H1 (cell line): ENCODE results near the gene ADGRB2. TPM values are rescaled to one million over a fixed set of nuclear protein-coding genes. Genes with fewer than 3 reads are reported as not detected.

Experiments used
- CTCF ChIA-PET: fragments of 300-600 bp; sonication (Branson Sonifier 250); formaldehyde crosslinking; loops from one replicate; lab custom pipeline; 2021; ENCODE audit not compliant: partially characterized antibody; lab: Charles Lee
- POLR2A ChIA-PET: fragments of 300-600 bp; sonication (Branson Sonifier 250); formaldehyde crosslinking; loops from one replicate; lab custom pipeline; 2021; ENCODE audit warnings: inconsistent platforms; ENCODE audit not compliant: partially characterized antibody; lab: Charles Lee
- DNase-seq, 2 experiments: peaks; one replicate each; pipeline versions ENCODE4 v3.0.0 to v3.0.0-alpha.2; 2010 to 2022; ENCODE audit warnings: low spot score in 2 of 2, low read depth in 1 of 2, mixed read lengths in 1 of 2
- FAIRE-seq: peaks from 2 replicates; lab custom pipeline; 2011; peaks lifted over from hg19 to GRCh38; lab: Jason Lieb, UNC
- H2AFZ ChIP-seq: 2 replicates; pipeline ENCODE4 v1.8.1; 2012; ENCODE audit warnings: low read length, inconsistent platforms
- H2AK5ac ChIP-seq: 2 replicates; pipeline ENCODE4 v1.6.1; 2013; ENCODE audit warnings: low read depth, low read length
- H2BK120ac ChIP-seq: replicated peaks from 2 replicates; pipeline ENCODE3; 2013; ENCODE audit warnings: low read depth, low read length, inconsistent platforms
- H2BK12ac ChIP-seq: 2 replicates; pipeline ENCODE4 v1.6.1; 2013; ENCODE audit warnings: low read depth, low read length
- H2BK15ac ChIP-seq: 2 replicates; pipeline ENCODE4 v1.6.1; 2013; ENCODE audit warnings: low read length
- H2BK20ac ChIP-seq: 2 replicates; pipeline ENCODE4 v1.6.1; 2013; ENCODE audit warnings: low read length
- H2BK5ac ChIP-seq: 2 replicates; pipeline ENCODE4 v1.6.1; 2013; ENCODE audit warnings: low read depth, low read length
- H3K14ac ChIP-seq: 2 replicates; pipeline ENCODE4 v1.6.1; 2013; ENCODE audit warnings: inconsistent platforms; ENCODE audit not compliant: insufficient read length
- H3K18ac ChIP-seq: 2 replicates; pipeline ENCODE4 v1.6.1; 2013; ENCODE audit warnings: low read length; ENCODE audit errors: extremely low read depth
- H3K23ac ChIP-seq: 2 replicates; pipeline ENCODE4 v1.6.1; 2013; ENCODE audit warnings: inconsistent platforms; ENCODE audit not compliant: insufficient read length
- H3K23me2 ChIP-seq: 2 replicates; pipeline ENCODE4 v1.6.1; 2013; ENCODE audit warnings: low read depth, low read length
- H3K27ac ChIP-seq: 2 replicates; pipeline ENCODE4 v1.6.1; 2011; ENCODE audit warnings: low read depth, low read length, inconsistent platforms
- H3K27me3 ChIP-seq, 4 experiments: replicated peaks in 1 of 4; 1 replicate in 1 of 4; 2 replicates in 3 of 4; pipeline versions ENCODE4 v1.6.1 to v1.8.1; 2011 to 2013; ENCODE audit warnings: low read length in 3 of 4, mild to moderate bottlenecking in 3 of 4, inconsistent platforms in 2 of 4, mixed read lengths in 2 of 4, moderate library complexity in 1 of 4; ENCODE audit not compliant: control insufficient read depth in 3 of 4, insufficient read depth in 3 of 4; ENCODE audit errors: extremely low read depth in 1 of 4
- H3K36me3 ChIP-seq, 4 experiments: 2 replicates each; pipeline versions ENCODE4 v1.6.1 to v1.8.1; 2011 to 2013; ENCODE audit warnings: mild to moderate bottlenecking in 4 of 4, low read length in 3 of 4, moderate library complexity in 2 of 4, control low read depth in 1 of 4, inconsistent platforms in 1 of 4; ENCODE audit not compliant: insufficient read depth in 4 of 4, control insufficient read depth in 2 of 4
- H3K4ac ChIP-seq: replicated peaks from 2 replicates; pipeline ENCODE3; 2013; ENCODE audit warnings: low read length, low read depth, mixed read lengths, inconsistent platforms; ENCODE audit not compliant: insufficient read length
- H3K4me1 ChIP-seq, 4 experiments: replicated peaks in 1 of 4; 1 replicate in 1 of 4; 2 replicates in 3 of 4; pipeline versions ENCODE4 v1.6.1 to v1.8.1; 2011 to 2013; ENCODE audit warnings: low read length in 3 of 4, inconsistent platforms in 2 of 4, mixed read lengths in 1 of 4; ENCODE audit not compliant: insufficient read depth in 4 of 4, control insufficient read depth in 3 of 4
- H3K4me2 ChIP-seq, 2 experiments: 2 replicates each; pipeline versions ENCODE4 v1.6.1 to v1.8.1; 2011 to 2013; ENCODE audit warnings: low read depth in 2 of 2, low read length in 2 of 2, control low read depth in 1 of 2, inconsistent platforms in 1 of 2, mild to moderate bottlenecking in 1 of 2; ENCODE audit not compliant: insufficient read depth in 1 of 2
- H3K4me3 ChIP-seq, 4 experiments: fragments of 200-600, 300-600 bp in 1 of 4; sonication (generic), shearing (Covaris generic), sonication (Bioruptor Twin) in 1 of 4; 2 replicates each; pipeline versions ENCODE4 v1.5.1 to v1.8.1; 2011 to 2016; ENCODE audit warnings: low read length in 4 of 4, low read depth in 3 of 4, control low read depth in 2 of 4, inconsistent platforms in 2 of 4, mild to moderate bottlenecking in 2 of 4, mixed read lengths in 1 of 4, moderate library complexity in 1 of 4; ENCODE audit not compliant: insufficient read depth in 2 of 4; ENCODE audit errors: extremely low read depth in 1 of 4
- H3K56ac ChIP-seq: replicated peaks from 2 replicates; pipeline ENCODE3; 2013; ENCODE audit warnings: low read depth, mild to moderate bottlenecking, mixed read lengths, low read length, inconsistent platforms; ENCODE audit not compliant: insufficient read length
- H3K79me1 ChIP-seq: 2 replicates; pipeline ENCODE4 v1.6.1; 2013; ENCODE audit warnings: low read depth, low read length, control low read depth
- H3K79me2 ChIP-seq, 2 experiments: 2 replicates each; pipeline versions ENCODE4 v1.6.1 to v1.8.1; 2012 to 2013; ENCODE audit warnings: low read length in 2 of 2, mild to moderate bottlenecking in 2 of 2, inconsistent platforms in 1 of 2; ENCODE audit not compliant: insufficient read depth in 2 of 2, control insufficient read depth in 1 of 2
- H3K9ac ChIP-seq, 4 experiments: replicated peaks in 1 of 4; 1 replicate in 1 of 4; 2 replicates in 3 of 4; pipeline versions ENCODE4 v1.6.1 to v1.8.1; 2011 to 2013; ENCODE audit warnings: low read depth in 3 of 4, low read length in 3 of 4, control low read depth in 2 of 4, mild to moderate bottlenecking in 2 of 4, moderate library complexity in 2 of 4, inconsistent platforms in 1 of 4; ENCODE audit errors: extremely low read depth in 1 of 4
- H3K9me3 ChIP-seq, 2 experiments: 2 replicates each; pipeline versions ENCODE4 v1.6.1 to v1.8.1; 2012 to 2013; ENCODE audit warnings: mild to moderate bottlenecking in 2 of 2, moderate library complexity in 2 of 2, control low read depth in 1 of 2, inconsistent platforms in 1 of 2, low read depth in 1 of 2, low read length in 1 of 2, mixed read lengths in 1 of 2; ENCODE audit not compliant: insufficient read depth in 2 of 2
- H4K20me1 ChIP-seq, 2 experiments: replicated peaks in 1 of 2; 2 replicates each; pipeline versions ENCODE3 to v1.8.1; 2011 to 2013; ENCODE audit warnings: inconsistent platforms in 2 of 2, low read length in 2 of 2, mild to moderate bottlenecking in 1 of 2; ENCODE audit not compliant: insufficient read depth in 2 of 2, control insufficient read depth in 1 of 2
- H4K5ac ChIP-seq: 2 replicates; pipeline ENCODE4 v1.6.1; 2013; ENCODE audit warnings: low read length, low read depth, mixed read lengths, inconsistent platforms; ENCODE audit not compliant: insufficient read length
- H4K8ac ChIP-seq: 2 replicates; pipeline ENCODE4 v1.8.0; 2013; ENCODE audit warnings: mild to moderate bottlenecking, moderate library complexity, low read length, inconsistent platforms; ENCODE audit not compliant: insufficient read depth; ENCODE audit errors: extremely low read depth
- H4K91ac ChIP-seq: replicated peaks from 2 replicates; pipeline ENCODE3; 2013; ENCODE audit warnings: low read length, mixed read lengths, inconsistent platforms; ENCODE audit not compliant: insufficient read length
- CBX8 ChIP-seq: fragments of 300-800, 300-1000 bp; sonication (generic); IDR thresholded peaks from 2 replicates; pipeline ENCODE4 v1.7.1; 2016; ENCODE audit warnings: low read depth, low read length, borderline replicate concordance
- CHD1 ChIP-seq: IDR thresholded peaks from 2 replicates; pipeline ENCODE4 v1.6.1; 2012; ENCODE audit warnings: low read depth, low read length, improper control_type of control experiment
- JUND ChIP-seq: IDR thresholded peaks from 2 replicates; pipeline ENCODE4 v1.6.1; 2011; ENCODE audit warnings: mild to moderate bottlenecking, improper control_type of control experiment, low read length
- KDM1A ChIP-seq: fragments of 200-600, 300-600 bp; sonication (generic); IDR thresholded peaks from 2 replicates; pipeline ENCODE4 v1.7.1; 2016; ENCODE audit warnings: mild to moderate bottlenecking, low read length, borderline replicate concordance
- POU5F1 ChIP-seq: IDR thresholded peaks from 2 replicates; pipeline ENCODE4 v1.6.1; 2011; ENCODE audit warnings: low read depth, mild to moderate bottlenecking, low read length, moderate library complexity
- SP1 ChIP-seq: IDR thresholded peaks from 2 replicates; pipeline ENCODE4 v1.6.1; 2011; ENCODE audit warnings: low read depth, low read length
- TCF12 ChIP-seq: IDR thresholded peaks from 2 replicates; pipeline ENCODE4 v1.6.1; 2011; ENCODE audit warnings: low read depth, mild to moderate bottlenecking, low read length
- WGBS, 2 experiments: shearing (Covaris generic) in 1 of 2; methylation state at CpG; one replicate each; pipeline versions ENCODE4 v1.1.6 to v1.1.7; 2013 to 2015; ENCODE audit warnings: low lambda C conversion rate in 2 of 2, mixed read lengths in 2 of 2, inconsistent platforms in 1 of 2, low coverage in 1 of 2, missing lambda C conversion rate in 1 of 2; ENCODE audit not compliant: insufficient replicate concordance in 2 of 2, insufficient coverage in 1 of 2, insufficient read length in 1 of 2; ENCODE audit errors: extremely low coverage in 1 of 2, missing lambda C conversion rate in 1 of 2; 5-methylcytosine and 5-hydroxymethylcytosine counted together
- polyA plus RNA-seq, 7 experiments: library from polyadenylated mRNA; depleted of rRNA in 3 of 7; stranded (reverse) in 5 of 7; unstranded in 2 of 7; fragments of >200 nt in 5 of 7; fragments of 200-250 nt in 2 of 7; gene quantifications; 1 replicate in 5 of 7; 2 replicates in 1 of 7; 4 replicates in 1 of 7; pipeline versions ENCODE4 v1.2.1 to v1.2.3, GENCODE V29; 2011 to 2013; ENCODE audit warnings: missing spikeins in 2 of 7, mixed read lengths in 2 of 7
- total RNA-seq: library from RNA; stranded (reverse); fragmentation: NEBNext Ultra II Directional; extraction: Animal tissue kit (Norgen Biotek cat#: 25700); gene quantifications from 2 replicates; pipeline ENCODE4 v1.2.1, GENCODE V29; 2021

ADGRB2 gene
- total and polyA plus RNA-seq, 2 of the 8 experiments (the other 6 are each of a cell fraction or from before 2014, with no cell fraction given) = 15.6 to 26.2 TPM

DNA sequence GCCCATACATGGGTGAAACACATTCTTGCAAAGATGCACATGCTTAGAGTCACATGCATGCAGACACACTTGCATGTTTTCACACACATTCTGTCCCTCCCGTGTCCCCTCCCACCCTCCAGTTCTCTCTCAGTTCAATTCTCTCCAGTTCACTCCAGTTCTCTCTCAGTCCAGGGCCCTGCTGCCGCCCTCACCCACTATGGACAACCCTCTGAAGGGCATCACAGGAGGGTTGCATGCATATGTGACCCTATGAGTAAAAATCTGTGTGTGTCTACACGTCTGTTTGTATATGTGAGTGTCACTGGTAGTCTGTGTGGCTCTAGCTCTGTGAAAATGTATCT, 21.8 kb upstream of the ADGRB2 start:
- no peak overlapping the region for H3K23ac ChIP-seq
- H3K4ac ChIP-seq = no peak overlapping the region
- no peaks in the 10 kb centered on the region for H3K27me3 ChIP-seq
- no peak overlapping the region; the same call in 1 of the 2 replicates for H2BK20ac ChIP-seq
- no peak overlapping the region for H4K8ac ChIP-seq
- POLR2A ChIA-PET = no interaction called here
- H3K14ac ChIP-seq = no peak overlapping the region
- H4K91ac ChIP-seq = peak overlapping the region; percentile 5
- peak overlapping the region; percentile 62 for H2BK15ac ChIP-seq
- no peaks in the 10 kb centered on the region for H3K9me3 ChIP-seq
- CTCF ChIA-PET = interaction anchor here (1.1 to 8.3 kb wide), 3 partner anchors 22 to 123 kb away, joined by 4 to 206 read pairs (median 8); partner anchors contain the start of gene ADGRB2
- WGBS, 2 experiments = 88% methylated on average over 3 of the region's 3 CpGs; no CpG with 5 or more reads in 1 of the 2 experiments
- FAIRE-seq = no peak
- H3K4me1 ChIP-seq = peaks cover 3 to 28% (median 22%) of the 10 kb centered on the region in 4 experiments
- no peaks in the 10 kb centered on the region for H4K20me1 ChIP-seq
- no peaks in the 10 kb centered on the region for H3K36me3 ChIP-seq
- H3K79me1 ChIP-seq = no peaks in the 10 kb centered on the region
- no peak overlapping the region for H3K4me2 ChIP-seq
- H2BK120ac ChIP-seq = no peak overlapping the region
- peaks cover 10% of the 10 kb centered on the region for H3K23me2 ChIP-seq
- H3K18ac ChIP-seq = no peak overlapping the region
- H2AFZ ChIP-seq = no peak overlapping the region
- H3K4me3 ChIP-seq = no peak overlapping the region
- no peak overlapping the region for H3K27ac ChIP-seq
- H2BK12ac ChIP-seq = peak overlapping the region; percentile 96; the same call in 1 of the 2 replicates
- H3K56ac ChIP-seq = no peak overlapping the region
- no peak for DNase-seq
- no peak overlapping the region for H3K9ac ChIP-seq
- peak overlapping the region; percentile 66; the same call in 1 of the 2 replicates for H2AK5ac ChIP-seq
- peak overlapping the region; percentile 49; the same call in 1 of the 2 replicates for H2BK5ac ChIP-seq
- no peaks in the 10 kb centered on the region for H3K79me2 ChIP-seq
- no peak overlapping the region for H4K5ac ChIP-seq
- TF ChIP-seq CBX8 = no peak
- no peak for TF ChIP-seq KDM1A
- TF ChIP-seq POU5F1 = no peak
- no peak for TF ChIP-seq JUND
- TF ChIP-seq SP1 = no peak
- TF ChIP-seq CHD1 = no peak
- TF ChIP-seq TCF12 = no peak
